Stimulated activated naive CD4-positive, alpha-beta T cell treated with Interleukin-2 at 50 U/mL for 16 hours (primary cell): ENCODE results near the gene ASZ1.
"Not testable (repeated sequence)": the region's sequence is repeated elsewhere in the genome, so short reads cannot be mapped to it uniquely, and the experiment has no call there.

Source experiments
- DNase-seq: peaks from one replicate; lab custom pipeline; 2025; lab: John Stamatoyannopoulos, UW

Gene ASZ1, protein sequence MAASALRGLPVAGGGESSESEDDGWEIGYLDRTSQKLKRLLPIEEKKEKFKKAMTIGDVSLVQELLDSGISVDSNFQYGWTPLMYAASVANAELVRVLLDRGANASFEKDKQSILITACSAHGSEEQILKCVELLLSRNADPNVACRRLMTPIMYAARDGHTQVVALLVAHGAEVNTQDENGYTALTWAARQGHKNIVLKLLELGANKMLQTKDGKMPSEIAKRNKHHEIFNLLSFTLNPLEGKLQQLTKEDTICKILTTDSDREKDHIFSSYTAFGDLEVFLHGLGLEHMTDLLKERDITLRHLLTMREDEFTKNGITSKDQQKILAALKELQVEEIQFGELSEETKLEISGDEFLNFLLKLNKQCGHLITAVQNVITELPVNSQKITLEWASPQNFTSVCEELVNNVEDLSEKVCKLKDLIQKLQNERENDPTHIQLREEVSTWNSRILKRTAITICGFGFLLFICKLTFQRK

DNA sequence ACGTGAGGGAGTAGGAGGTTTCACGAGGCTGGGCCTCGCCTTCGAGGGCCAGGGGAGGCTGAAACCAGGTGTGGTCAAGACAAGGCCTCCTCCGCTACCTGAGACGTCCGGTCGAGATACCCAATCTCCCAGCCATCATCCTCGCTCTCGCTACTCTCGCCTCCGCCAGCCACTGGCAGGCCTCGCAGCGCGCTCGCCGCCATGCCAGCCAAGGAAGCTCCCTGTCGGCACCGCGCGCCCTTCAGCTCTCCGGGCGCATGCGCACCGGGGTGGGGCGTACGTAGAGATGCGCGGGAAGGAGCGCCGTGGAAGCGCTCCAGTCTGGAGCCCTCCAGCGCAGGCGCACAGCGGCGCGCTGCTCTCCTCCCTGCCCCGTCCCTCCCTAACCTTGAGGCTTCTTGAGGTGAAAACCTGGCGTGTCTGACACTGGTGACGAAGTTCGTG is at the start of gene ASZ1:
Gene ASZ1 (minus strand): TSS at position 236 of the 444 bp plus-strand sequence. CDS start 33 bp downstream, at position 203.
- DNase-seq, result no peak

DNA sequence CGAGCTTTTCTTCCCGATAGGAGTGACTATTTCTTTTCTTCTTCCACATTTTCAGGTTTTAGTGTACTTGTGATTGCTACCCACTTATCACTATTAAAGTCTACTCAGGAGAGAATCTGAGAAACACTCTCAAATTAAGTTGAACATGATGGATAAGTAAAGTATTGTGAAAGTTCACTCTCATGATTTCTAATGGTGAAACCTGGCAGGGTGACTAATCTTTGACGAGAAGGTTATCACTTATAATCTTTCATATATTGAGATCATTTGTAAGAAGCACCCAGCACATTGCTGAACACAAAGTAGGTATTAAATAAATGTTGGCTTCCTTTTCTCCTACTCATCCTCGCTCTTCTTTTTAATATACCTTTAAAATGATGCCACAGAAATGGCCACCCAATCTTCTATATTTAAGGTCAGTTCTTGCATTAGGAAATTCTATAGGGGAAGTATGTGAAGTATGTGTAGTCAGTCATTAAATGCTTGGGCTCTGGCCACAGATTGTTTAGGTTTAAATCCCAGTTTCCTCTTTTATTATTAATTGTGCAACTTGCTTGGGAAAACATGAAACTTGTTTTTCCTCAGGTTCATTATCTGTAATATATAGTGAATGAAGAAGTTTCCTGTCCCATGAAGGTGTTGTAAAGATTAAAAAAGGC is 49.4 kb upstream of the ASZ1 start:
- no peak for DNase-seq

DNA sequence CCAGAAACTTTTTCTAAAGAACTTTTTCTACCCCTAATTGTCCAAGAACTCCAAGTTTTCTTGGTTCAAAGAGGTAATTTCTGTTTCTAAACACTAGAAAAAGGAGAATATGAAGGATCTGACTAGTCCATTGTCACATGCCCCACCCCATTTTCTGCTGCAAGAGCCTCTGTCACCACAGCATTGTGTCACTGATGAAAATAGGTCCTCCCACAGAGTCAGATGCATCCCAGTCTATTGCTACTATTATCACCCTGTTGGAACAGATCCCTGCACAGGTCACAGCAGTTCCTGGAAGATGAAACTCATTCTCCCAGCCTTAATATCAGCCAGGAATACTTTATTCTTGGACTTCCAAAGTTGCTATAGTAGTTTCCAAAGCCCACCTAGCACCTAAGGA is 45.0 kb upstream of the ASZ1 start:
- DNase-seq, result no peak

DNA sequence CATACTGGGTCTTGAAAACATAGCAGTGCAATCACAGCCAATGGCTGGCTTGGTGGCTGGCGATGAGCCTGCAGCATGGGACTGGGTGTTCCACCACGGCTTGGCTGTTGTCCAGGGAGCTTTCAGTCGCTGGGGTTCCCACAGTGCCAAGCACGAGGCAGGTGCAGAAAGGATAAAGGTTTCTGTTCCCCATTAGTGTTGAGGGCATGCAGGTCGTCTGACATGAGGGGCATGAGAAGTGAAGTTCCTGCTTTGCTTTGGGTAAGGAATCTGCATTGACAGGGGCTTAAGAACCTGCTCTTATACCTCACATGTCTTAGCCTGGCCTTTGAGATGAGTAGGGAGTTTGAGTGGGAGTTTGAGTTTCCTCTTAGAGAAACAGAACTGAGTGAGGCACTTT is 43.5 kb upstream of the ASZ1 start:
- no peak for DNase-seq

DNA sequence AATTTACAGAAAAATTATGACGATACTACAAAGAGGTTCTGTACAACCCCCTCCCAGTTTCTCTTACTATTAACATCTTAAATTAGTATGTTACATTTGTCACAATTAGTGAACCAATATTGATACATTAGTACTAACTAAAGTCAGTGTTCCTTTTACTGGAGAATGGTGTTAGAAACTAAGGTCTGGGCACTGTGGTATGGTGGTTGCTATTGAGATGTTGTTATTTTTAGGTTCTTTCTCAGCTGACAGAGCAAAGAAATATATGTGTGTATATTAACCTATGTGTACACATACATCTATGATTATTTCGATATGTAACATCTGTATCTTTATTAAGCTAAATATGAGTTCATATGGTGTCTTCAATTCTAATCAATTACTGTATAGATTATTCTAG is 40.9 kb upstream of the ASZ1 start:
- DNase-seq, result no peak

DNA sequence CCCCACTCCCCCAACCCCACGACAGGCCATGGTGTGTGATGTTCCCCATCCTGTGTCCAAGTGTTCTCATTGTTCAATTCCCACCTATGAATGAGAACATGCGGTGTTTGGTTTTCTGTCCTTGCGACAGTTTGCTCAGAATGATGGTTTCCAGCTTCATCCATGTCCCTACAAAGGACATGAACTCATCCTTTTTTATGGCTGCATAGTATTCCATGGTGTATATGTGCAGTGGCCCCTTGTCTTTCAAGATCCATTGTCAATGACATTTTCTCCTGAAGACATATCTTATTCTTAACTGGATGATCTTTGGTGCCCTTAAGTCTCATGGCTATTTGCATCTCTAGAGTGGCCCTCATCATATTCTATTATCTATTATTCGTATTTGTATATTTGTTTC is 33.5 kb upstream of the ASZ1 start:
- DNase-seq, result not testable (repeated sequence)

DNA sequence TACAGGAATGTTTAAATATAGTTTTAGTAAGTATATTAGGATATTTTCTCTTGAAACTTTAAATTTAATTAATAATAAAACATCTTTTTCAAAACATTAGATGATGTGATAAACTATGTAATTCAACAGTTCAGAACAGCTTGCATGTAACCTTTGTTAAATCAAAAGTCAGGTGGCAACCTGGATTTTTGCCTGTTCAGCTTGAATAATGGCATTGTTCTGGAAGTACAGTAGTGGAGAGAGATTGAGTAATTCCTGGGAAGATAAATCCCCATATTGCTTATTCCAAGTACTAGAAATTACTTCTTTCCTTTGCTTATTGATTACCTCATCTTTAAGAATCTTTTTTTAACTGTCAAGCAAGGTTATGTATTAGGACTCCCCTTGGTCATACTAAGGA is 32.4 kb upstream of the ASZ1 start:
- no peak for DNase-seq

DNA sequence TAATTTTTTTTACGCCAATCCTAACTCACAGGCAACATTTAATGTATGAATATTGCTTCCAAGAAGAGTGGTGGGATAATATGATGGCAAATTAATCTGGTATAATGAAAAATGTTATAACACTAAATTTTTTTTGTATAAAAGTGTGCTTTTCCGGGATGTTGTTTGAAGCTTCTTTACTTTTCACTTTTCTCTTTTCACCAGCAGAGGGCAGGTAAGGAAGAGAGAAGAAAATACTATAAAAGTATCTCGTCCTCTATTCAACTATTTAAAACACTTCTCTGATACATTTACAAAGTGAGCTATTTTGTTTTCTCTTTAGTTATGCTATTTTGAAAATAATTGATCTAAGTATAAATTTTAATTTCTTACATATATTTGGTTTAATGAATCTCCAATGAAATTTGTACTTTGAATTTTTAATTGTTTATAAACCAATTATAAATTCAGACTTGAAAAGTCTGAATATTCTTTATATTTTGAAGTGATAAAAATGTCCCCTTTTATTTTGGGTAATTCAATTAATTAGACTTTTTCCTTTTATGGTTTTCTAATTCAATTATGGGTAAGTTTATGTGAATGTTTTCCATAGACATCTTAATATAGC is 31.8 kb upstream of the ASZ1 start:
- DNase-seq, result no peak

DNA sequence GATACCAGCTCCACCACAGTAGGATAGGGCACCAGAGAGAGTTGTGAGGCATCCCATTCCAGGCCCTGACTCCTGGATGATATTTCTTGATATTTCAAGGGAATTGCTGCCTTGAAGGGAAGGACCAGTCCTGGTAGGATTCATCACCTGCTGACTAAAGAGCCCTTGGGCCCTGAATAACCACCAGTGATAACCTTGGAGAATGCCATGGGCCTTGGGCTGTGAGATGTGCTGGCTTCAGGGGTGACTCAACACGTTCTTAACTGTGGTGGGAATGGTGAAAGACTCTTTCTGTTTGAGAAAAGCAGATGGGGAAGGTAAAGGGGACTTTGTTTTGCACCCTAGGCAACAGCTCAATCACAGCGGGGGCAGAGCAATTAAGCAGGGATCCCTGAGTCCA is 21.4 kb upstream of the ASZ1 start:
- no peak for DNase-seq

DNA sequence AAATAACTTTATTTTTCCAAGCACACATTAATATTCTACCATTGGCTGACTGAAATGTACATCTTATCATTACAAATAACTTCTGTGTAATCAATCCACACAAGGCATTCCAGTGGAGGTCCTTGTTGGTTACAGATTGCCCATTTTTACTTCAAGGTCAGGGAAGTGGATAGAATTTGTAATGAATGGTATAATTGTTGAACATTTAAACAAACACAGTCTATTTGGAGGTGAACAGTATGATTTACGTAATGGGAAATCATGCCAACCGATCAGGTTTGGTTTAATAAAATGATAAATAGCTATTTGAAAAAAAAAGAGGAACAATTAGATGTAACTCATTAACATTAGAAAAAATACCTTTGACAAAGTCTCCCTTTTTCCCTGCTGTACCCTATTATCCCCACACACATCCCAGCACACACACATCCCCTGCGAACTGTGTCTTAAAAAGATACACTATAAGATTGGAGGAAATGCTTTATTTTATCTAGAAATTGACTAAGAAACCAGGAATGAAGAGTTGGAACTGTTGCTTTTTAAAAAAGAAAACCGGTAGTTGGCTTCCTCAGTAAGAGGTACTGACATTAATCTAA is 19.0 kb upstream of the ASZ1 start:
- no peak for DNase-seq

DNA sequence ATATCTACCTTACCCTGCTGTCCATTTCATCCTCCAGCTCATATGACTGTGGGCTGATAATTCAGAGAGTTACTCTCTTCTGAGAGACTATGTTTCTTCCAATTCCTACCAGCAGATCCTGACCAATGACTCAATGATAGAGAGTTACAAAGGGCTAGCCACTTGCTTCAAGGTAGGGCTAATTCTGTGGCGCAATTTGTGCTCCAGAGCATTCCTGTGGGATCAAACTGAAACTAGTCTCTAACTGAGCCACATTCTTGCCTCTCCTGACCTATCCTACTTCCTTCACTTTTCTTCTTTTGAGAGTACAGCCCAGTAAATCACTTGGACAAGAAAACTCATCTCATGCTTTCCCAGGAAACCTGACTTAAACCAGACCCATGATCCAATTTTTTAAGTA is 17.9 kb upstream of the ASZ1 start:
- DNase-seq, result no peak

DNA sequence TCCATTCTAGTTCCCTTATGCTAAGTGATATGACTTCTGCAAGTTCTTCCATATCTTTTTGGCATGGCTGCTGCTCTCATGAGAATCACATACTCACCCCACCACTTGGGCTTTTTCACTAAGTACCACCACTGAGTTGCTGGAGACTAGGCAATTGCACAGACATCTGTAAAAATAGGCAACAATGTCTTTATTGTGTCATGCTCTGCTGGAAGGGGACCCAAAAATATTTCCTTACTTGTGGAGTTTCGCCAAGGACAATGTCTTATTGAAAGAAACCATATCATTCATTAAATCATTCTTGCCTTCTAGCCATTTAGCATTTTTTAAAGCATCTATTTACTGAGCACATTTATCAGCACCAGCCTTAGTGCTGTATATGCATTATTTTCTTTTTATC is 17.4 kb upstream of the ASZ1 start:
- no peak for DNase-seq

DNA sequence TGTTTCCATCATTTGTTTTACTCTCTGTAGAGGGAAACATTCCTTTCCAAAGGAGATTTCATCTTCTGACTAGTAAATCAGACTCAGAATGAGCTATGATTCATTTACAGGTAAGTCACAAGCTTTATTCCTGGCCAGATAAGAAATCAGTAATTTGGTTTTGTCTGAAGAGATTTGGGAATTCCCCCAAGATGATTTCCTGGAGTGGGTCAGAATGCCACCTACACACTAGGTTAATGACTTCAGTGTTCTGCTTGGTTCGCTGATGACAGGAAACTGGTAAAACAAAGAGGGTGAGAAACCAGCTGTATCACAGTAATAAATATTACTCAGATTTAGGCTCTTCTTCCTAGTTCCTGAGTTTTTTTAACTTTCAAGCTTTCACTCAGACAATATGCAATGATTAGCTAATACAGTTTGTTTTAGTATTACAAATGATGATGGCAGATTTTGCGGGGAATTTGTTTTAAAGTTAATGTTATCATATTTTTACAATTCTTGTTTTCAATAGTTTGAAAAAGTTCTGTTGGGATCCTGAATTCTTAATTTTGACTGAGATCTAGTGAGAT is 8.3 kb upstream of the ASZ1 start:
- no peak for DNase-seq

DNA sequence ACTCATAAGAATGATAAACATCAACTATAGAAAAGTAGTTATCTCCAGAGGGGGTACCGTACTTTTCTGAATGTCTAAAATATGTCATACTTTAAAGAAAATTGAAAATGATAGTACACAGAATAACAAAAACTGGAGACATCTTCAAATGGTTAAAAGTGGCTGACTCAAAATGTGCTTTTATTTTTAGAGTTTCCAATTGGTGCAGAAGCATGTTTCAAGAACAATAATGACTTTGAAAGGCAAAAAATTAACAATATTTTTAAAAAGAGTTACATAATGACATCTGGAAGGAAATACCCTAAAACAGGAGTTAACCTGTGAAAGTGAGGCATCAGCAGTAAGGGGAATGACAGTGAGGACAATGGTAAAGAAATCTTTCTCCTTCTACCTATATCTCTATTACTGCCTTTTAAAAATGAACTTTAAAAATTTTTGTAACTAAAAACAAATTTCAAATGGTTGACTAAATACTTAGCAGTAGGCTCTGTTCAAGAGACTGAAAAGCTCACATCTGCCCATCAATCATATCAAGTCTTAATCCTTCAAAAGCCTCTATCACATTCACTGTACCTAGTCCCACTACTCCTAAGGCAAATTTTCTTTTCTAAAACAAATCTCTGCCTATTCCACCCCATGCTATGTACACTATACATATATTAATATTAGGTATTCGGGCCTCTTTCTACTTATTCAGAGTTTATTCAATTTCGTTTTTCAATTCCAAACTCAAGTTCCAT is 3.0 kb downstream of the ASZ1 start:
- DNase-seq, result no peak

DNA sequence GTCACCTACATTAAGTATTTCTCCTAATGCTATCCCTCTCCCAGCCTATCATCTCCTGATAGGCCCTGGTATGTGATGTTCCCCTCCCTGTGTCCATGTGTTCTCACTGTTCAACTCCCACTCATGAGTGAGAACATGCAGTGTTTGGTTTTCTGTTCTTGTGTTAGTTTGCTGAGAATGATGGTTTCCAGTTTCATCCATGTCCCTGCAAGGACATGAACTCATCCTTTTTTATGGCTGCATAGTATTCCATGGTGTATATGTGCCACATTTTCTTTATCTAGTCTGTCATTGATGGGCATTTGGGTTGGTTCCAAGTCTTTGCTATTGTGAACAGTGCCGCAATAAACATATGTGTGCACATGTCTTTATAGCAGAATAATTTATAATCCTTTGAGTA is 12.7 kb downstream of the ASZ1 start:
- not testable (repeated sequence) for DNase-seq

DNA sequence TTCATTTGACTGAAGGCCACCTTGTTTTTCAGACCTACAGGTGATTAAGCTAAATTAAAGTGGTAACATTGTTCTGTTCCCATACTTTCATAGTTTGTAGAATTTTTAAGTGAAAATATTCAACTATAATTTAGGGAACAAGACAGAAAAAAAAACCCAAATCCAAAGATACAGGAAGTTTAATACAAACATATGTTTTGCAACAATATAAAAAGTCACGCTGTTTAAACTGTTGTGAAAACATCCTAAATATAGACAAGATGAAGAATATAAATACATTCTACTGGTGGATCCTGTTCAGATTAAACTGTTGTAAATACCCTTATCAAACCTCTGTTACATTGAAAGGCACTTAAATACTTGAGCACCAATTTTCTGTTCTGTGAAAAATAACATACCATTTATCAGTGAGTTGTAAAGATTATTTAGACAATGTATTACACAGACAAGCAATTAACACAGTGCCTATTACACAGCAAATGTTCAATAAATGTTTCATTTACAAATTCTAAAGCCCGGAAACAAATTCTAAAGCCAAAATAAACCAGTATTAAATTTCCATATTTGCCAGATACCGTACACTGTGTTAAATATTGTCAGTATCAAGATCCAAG is 14.2 kb downstream of the ASZ1 start:
- no peak for DNase-seq

DNA sequence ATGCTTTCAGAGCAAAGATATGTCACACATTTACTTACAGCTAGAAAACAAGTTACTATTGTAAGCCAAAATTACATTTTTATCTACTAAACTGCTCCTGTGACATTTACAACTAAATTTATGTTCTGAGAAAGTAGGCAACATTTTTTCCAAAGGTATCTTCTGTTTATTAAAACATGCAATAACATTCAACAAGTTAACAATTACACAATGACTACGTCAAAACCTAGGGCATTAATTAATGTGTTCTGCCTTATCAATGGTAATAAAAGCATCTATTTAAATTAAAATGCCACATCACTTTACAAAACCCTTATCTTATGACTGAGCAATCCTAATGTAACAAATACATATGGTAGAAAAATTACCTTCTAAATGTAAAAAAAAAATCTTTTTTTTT is 14.9 kb downstream of the ASZ1 start:
- no peak for DNase-seq

DNA sequence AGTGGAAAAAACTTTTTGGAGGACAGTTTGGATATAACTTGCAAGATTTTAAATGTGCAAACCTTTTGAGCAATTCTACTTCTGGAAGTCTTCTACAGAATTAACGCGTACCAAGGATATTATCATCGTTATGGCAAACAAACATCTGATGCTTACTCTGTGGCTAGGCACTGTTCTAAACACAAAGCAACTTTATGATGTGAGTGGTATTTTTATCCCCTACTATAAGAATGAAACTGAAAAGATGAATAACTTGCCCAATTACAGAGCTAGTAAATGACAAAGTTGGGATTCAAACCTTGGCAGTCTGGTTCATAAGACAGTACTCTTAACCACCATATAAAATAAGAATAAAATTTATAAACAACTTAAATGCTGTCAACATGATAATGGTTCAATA is 15.8 kb downstream of the ASZ1 start:
- no peak for DNase-seq

DNA sequence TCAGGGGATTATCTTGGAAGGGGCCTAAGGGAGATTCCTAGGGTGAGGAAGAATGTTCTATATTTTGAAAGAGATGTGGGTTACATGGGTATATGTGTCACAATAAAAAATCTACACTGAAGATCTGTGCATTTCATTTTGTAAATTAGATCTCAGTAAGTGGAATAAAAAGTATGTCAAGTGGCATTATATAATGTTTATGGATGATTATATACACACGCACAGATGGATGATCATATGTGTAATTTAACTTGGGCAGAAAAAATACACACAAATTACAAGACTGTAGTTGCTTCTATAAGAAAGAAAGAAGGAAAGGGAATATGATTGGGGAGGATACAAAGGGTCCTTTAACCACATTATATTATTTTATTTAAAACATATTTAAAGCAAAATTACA is 18.5 kb downstream of the ASZ1 start:
- no peak for DNase-seq

DNA sequence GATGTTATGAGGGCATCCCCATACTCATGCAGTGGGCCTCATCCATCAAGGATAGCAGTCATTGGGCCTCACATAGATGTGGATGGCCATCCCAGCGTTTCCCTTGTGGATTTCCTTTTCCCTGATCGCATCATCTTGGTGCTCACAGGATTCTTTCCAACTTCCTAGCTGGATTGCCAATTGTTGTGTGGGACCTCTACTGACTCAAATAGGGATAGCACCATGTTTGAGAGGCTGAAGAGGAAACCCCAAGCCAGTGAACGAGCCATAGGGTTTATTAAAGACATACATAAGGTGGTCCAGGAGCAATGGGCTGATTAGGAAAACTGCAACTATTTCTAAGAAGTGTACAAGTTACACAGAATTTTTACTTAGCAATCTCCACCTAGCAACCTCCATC is 21.8 kb downstream of the ASZ1 start:
- DNase-seq, result no peak

DNA sequence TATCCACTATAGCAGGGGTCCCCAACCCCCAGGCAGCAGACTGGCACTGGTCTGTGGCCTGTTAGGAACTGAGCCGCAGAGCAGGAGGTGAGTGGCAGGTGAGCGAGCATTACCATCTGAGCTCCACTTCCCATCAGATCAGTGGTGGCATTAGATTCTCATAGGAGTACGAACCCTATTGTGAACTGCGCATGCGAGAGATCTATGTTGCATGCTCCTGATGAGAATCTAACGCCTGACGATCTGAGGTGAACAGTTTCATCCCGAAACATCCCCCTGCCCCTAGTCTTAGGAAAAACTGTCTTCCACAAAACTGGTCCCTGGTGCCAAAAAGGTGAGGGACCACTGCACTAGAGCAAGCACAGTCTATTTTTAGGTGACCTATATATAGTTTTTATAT is 23.6 kb downstream of the ASZ1 start:
- no peak for DNase-seq
